Stomach (tissue), 4 donors: ENCODE data around the gene PTGES3L.

ENCODE experiments used
- POLR2A ChIP-seq, 4 donors: fragments of 450-650 bp; IDR thresholded peaks; one replicate each; pipeline ENCODE4 v1.6.1; 2016; ENCODE audit warnings: antibody characterized with exemption in 4 of 4, control low read depth in 2 of 4, mild to moderate bottlenecking in 1 of 4, moderate library complexity in 1 of 4
- POLR2AphosphoS5 ChIP-seq, 3 donors: sonication (generic); formaldehyde crosslinking; IDR thresholded peaks; one replicate each; pipeline ENCODE4 v1.6.1; 2016; ENCODE audit warnings: antibody characterized with exemption in 3 of 3
- TF ChIP-seq, protein P1 (sequence below), 7 experiments: fragments of 450-650 bp in 4 of 7; fragments of 200-600 bp in 3 of 7; sonication (generic) in 3 of 7; IDR thresholded peaks; one replicate each; pipeline ENCODE4 v1.5.1; 2016 to 2019; ENCODE audit warnings: antibody characterized with exemption in 7 of 7, control low read depth in 2 of 7, mild to moderate bottlenecking in 1 of 7

DNA sequence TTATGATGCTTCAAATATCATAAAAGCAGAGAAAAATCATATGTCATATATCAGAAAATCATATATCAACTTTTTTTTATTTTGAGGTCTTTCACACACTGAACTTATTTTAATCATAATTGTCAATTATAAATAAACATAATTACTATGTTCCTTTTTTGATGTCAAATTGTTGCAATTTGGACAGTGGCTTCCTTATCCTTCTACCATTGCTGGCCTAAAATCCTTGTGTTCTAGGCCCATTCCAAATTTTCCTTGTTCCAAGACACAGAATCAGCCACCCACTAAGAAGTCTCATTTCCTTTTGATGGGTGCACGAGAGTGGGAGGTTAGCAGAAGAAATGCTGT is 50.4 kb downstream of the PTGES3L start:
- TF ChIP-seq, protein P1, sequence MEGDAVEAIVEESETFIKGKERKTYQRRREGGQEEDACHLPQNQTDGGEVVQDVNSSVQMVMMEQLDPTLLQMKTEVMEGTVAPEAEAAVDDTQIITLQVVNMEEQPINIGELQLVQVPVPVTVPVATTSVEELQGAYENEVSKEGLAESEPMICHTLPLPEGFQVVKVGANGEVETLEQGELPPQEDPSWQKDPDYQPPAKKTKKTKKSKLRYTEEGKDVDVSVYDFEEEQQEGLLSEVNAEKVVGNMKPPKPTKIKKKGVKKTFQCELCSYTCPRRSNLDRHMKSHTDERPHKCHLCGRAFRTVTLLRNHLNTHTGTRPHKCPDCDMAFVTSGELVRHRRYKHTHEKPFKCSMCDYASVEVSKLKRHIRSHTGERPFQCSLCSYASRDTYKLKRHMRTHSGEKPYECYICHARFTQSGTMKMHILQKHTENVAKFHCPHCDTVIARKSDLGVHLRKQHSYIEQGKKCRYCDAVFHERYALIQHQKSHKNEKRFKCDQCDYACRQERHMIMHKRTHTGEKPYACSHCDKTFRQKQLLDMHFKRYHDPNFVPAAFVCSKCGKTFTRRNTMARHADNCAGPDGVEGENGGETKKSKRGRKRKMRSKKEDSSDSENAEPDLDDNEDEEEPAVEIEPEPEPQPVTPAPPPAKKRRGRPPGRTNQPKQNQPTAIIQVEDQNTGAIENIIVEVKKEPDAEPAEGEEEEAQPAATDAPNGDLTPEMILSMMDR (IDR thresholded peaks at IDR 0.05): no peak
- TF ChIP-seq POLR2AphosphoS5 (IDR thresholded peaks at IDR 0.05): no peak
- TF ChIP-seq POLR2A (IDR thresholded peaks at IDR 0.05): no peak
